HEK293 (cell line): Measurements from ENCODE around the gene C13orf46.
A peak's percentile ranks its signal among the peaks of the same experiment; 100 is the strongest.

Source experiments
- CTCF ChIA-PET: fragments of 350-600 bp; formaldehyde crosslinking; extraction: SDS; loops from one replicate; lab custom pipeline; 2021; ENCODE audit warnings: antibody characterized with exemption; lab: Yijun Ruan, JAX
- POLR2A ChIA-PET: fragments of 300-600 bp; formaldehyde crosslinking; extraction: SDS; loops from one replicate; lab custom pipeline; 2020; ENCODE audit warnings: antibody characterized with exemption, inconsistent platforms; lab: Yijun Ruan, JAX
- H3K27ac ChIP-seq: fragments of 200-500 bp; sonication (Bioruptor generic); 2 replicates; pipeline ENCODE4 v1.5.1; 2014; ENCODE audit warnings: low read depth, low read length, control low read depth, inconsistent platforms; ENCODE audit errors: extremely low read depth
- H3K36me3 ChIP-seq, 2 experiments: fragments of 200-500 bp in 1 of 2; sonication (Bioruptor generic) in 1 of 2; 1 replicate in 1 of 2; 2 replicates in 1 of 2; pipeline ENCODE4 v1.5.1; 2014 to 2017; ENCODE audit warnings: inconsistent platforms in 2 of 2, low read length in 2 of 2; ENCODE audit not compliant: control insufficient read depth in 2 of 2, insufficient read depth in 1 of 2
- H3K4me1 ChIP-seq: fragments of 200-500 bp; sonication (Bioruptor generic); 2 replicates; pipeline ENCODE4 v1.5.1; 2014; ENCODE audit warnings: mild to moderate bottlenecking, low read length, inconsistent platforms; ENCODE audit not compliant: control insufficient read depth, insufficient read depth
- H3K4me3 ChIP-seq: 2 replicates; pipeline ENCODE4 v1.5.1; 2011; ENCODE audit warnings: low read depth, mild to moderate bottlenecking, control low read depth, low read length, moderate library complexity
- H3K9me3 ChIP-seq: fragments of 200-500 bp; sonication (Bioruptor generic); 2 replicates; pipeline ENCODE4 v1.5.1; 2014; ENCODE audit warnings: low read depth, low read length, inconsistent platforms; ENCODE audit not compliant: control insufficient read depth, insufficient read depth
- EGR2 ChIP-seq: fragments of 450-650 bp; formaldehyde crosslinking; IDR thresholded peaks from 2 replicates; pipeline ENCODE4 v1.5.1; 2016; ENCODE audit warnings: low read depth, missing biosample characterization, missing genetic modification characterization
- FEZF1 ChIP-seq: fragments of 450-650 bp; formaldehyde crosslinking; IDR thresholded peaks from 2 replicates; pipeline ENCODE4 v1.5.1; 2016; ENCODE audit warnings: missing biosample characterization, missing genetic modification characterization
- GLIS1 ChIP-seq: fragments of 450-650 bp; formaldehyde crosslinking; IDR thresholded peaks from 2 replicates; pipeline ENCODE4 v1.5.1; 2016; ENCODE audit warnings: missing biosample characterization, missing genetic modification characterization
- KLF16 ChIP-seq: fragments of 450-650 bp; formaldehyde crosslinking; IDR thresholded peaks from 2 replicates; pipeline ENCODE4 v1.5.1; 2017; ENCODE audit warnings: missing biosample characterization, missing genetic modification characterization
- SALL2 ChIP-seq: fragments of 450-650 bp; formaldehyde crosslinking; IDR thresholded peaks from 2 replicates; pipeline ENCODE4 v1.5.0; 2017; ENCODE audit warnings: missing biosample characterization, mild to moderate bottlenecking, missing genetic modification characterization, borderline replicate concordance
- SP3 ChIP-seq: fragments of 450-650 bp; formaldehyde crosslinking; IDR thresholded peaks from 2 replicates; pipeline ENCODE4 v1.5.1; 2016; ENCODE audit warnings: missing biosample characterization, missing genetic modification characterization
- ZBTB26 ChIP-seq: fragments of 450-650 bp; formaldehyde crosslinking; optimal IDR thresholded peaks from 2 replicates; pipeline ENCODE3; 2016; ENCODE audit warnings: missing biosample characterization, mild to moderate bottlenecking, missing genetic modification characterization
- ZBTB48 ChIP-seq: fragments of 450-650 bp; formaldehyde crosslinking; IDR thresholded peaks from 2 replicates; pipeline ENCODE4 v1.5.1; 2016; ENCODE audit warnings: missing biosample characterization, missing genetic modification characterization
- ZFHX2 ChIP-seq: fragments of 450-650 bp; formaldehyde crosslinking; conservative IDR thresholded peaks from 2 replicates; pipeline ENCODE4 v1.5.1; 2016; ENCODE audit warnings: missing biosample characterization, missing genetic modification characterization
- ZNF121 ChIP-seq: fragments of 450-650 bp; formaldehyde crosslinking; IDR thresholded peaks from 2 replicates; pipeline ENCODE4 v1.5.1; 2016; ENCODE audit warnings: missing biosample characterization, missing genetic modification characterization
- ZNF133 ChIP-seq: fragments of 450-650 bp; formaldehyde crosslinking; IDR thresholded peaks from 2 replicates; pipeline ENCODE4 v1.5.1; 2016; ENCODE audit warnings: missing biosample characterization, missing genetic modification characterization
- ZNF19 ChIP-seq: fragments of 450-650 bp; formaldehyde crosslinking; IDR thresholded peaks from 2 replicates; pipeline ENCODE4; 2016; ENCODE audit warnings: missing biosample characterization, missing genetic modification characterization, low read depth
- ZNF211 ChIP-seq: fragments of 450-650 bp; formaldehyde crosslinking; IDR thresholded peaks from 2 replicates; pipeline ENCODE4 v1.5.1; 2016; ENCODE audit warnings: low read depth, missing biosample characterization, missing genetic modification characterization
- ZNF302 ChIP-seq: fragments of 450-650 bp; formaldehyde crosslinking; IDR thresholded peaks from 2 replicates; pipeline ENCODE4 v1.5.1; 2016; ENCODE audit warnings: missing biosample characterization, missing genetic modification characterization, low read depth
- ZNF362 ChIP-seq: fragments of 450-650 bp; formaldehyde crosslinking; IDR thresholded peaks from 2 replicates; pipeline ENCODE4 v1.5.1; 2016; ENCODE audit warnings: missing biosample characterization, missing genetic modification characterization
- ZNF394 ChIP-seq: fragments of 450-650 bp; formaldehyde crosslinking; IDR thresholded peaks from 2 replicates; pipeline ENCODE4 v1.5.1; 2016; ENCODE audit warnings: missing biosample characterization, missing genetic modification characterization, mild to moderate bottlenecking, moderate library complexity, borderline replicate concordance
- ZNF488 ChIP-seq: fragments of 450-650 bp; formaldehyde crosslinking; IDR thresholded peaks from 2 replicates; pipeline ENCODE4 v1.5.1; 2016; ENCODE audit warnings: missing biosample characterization, missing genetic modification characterization
- ZNF530 ChIP-seq: fragments of 450-650 bp; formaldehyde crosslinking; IDR thresholded peaks from 2 replicates; pipeline ENCODE4 v1.5.1; 2016; ENCODE audit warnings: low read depth, missing biosample characterization, missing genetic modification characterization
- ZNF549 ChIP-seq: fragments of 450-650 bp; IDR thresholded peaks from 2 replicates; pipeline ENCODE4 v1.5.1; 2018; ENCODE audit warnings: missing biosample characterization, missing genetic modification characterization, mild to moderate bottlenecking, inconsistent platforms, moderate library complexity
- ZNF623 ChIP-seq: fragments of 450-650 bp; formaldehyde crosslinking; IDR thresholded peaks from 2 replicates; pipeline ENCODE4 v1.5.1; 2016; ENCODE audit warnings: missing biosample characterization, missing genetic modification characterization
- ZNF658 ChIP-seq: fragments of 450-650 bp; formaldehyde crosslinking; IDR thresholded peaks from 2 replicates; pipeline ENCODE4; 2016; ENCODE audit warnings: missing biosample characterization, missing genetic modification characterization
- ZNF792 ChIP-seq: fragments of 450-650 bp; formaldehyde crosslinking; IDR thresholded peaks from 2 replicates; pipeline ENCODE4 v1.5.1; 2016; ENCODE audit warnings: missing biosample characterization, missing genetic modification characterization
- ZSCAN16 ChIP-seq: fragments of 450-650 bp; formaldehyde crosslinking; IDR thresholded peaks from 2 replicates; pipeline ENCODE4 v1.5.1; 2016; ENCODE audit warnings: missing biosample characterization, missing genetic modification characterization

The C13orf46 gene

GRCh38 chr13:113999618-113999910 lies 25.7 kb upstream of the C13orf46 start:
- TF ChIP-seq ZBTB26 (tag by site-specific recombination) (no peak), SALL2 (tag by site-specific recombination) (no peak), ZNF792 (no peak), ZFHX2 (tag by site-specific recombination) (no peak), ZNF549 (tag by site-specific recombination) (no peak), ZNF121 (tag by site-specific recombination) (no peak), ZNF658 (tag by site-specific recombination) (no peak), EGR2 (tag by site-specific recombination) (no peak), GLIS1 (tag by site-specific recombination) (no peak), ZNF19 (tag by site-specific recombination) (no peak), ZNF362 (tag by site-specific recombination) (no peak), FEZF1 (no peak), ZNF133 (no peak), ZNF302 (no peak), ZNF623 (tag by site-specific recombination) (no peak), ZSCAN16 (no peak), KLF16 (no peak)
- TF ChIP-seq, all 188 proteins: peak for 0
- Histone ChIP-seq H3K36me3 (no peaks in the 10 kb centered on the region), H3K27ac (no peak overlapping the region), H3K4me3 (no peak overlapping the region), H3K4me1 (no peaks in the 10 kb centered on the region), H3K9me3 (no peaks in the 10 kb centered on the region)
- ChIA-PET POLR2A (no interaction called here), CTCF (no interaction called here)

GRCh38 chr13:113998781-113999617 lies 25.1 kb upstream of the C13orf46 start:
- H3K9me3 ChIP-seq, result no peaks in the 10 kb centered on the region
- ChIA-PET POLR2A (no interaction called here), CTCF (no interaction called here)
- no peak overlapping the region for H3K4me3 ChIP-seq
- H3K27ac ChIP-seq, result no peak overlapping the region
- H3K4me1 ChIP-seq, result no peaks in the 10 kb centered on the region
- TF ChIP-seq ZNF394 (tag by site-specific recombination) (0 out of 2 replicates have a peak, but pooled peaks have one; percentile 21), FEZF1 (no peak), ZNF211 (tag by site-specific recombination) (no peak), SP3 (no peak), EGR2 (tag by site-specific recombination) (no peak), ZBTB48 (tag by site-specific recombination) (no peak), ZNF488 (tag by site-specific recombination) (no peak), ZNF530 (tag by site-specific recombination) (no peak), GLIS1 (tag by site-specific recombination) (peak; percentile 4; the same call in 1 of the 2 replicates)
- TF ChIP-seq, all 188 proteins: peak for 2
- H3K36me3 ChIP-seq, result no peaks in the 10 kb centered on the region
